ENCODE measurements around the gene NR2F1. TPM values are rescaled to one million over a fixed set of nuclear protein-coding genes. Genes with fewer than 3 reads are reported as not detected.

Gene NR2F1
- 0.71 TPM in 1 of 2 replicates, not detected in the other for total RNA-seq

DNA sequence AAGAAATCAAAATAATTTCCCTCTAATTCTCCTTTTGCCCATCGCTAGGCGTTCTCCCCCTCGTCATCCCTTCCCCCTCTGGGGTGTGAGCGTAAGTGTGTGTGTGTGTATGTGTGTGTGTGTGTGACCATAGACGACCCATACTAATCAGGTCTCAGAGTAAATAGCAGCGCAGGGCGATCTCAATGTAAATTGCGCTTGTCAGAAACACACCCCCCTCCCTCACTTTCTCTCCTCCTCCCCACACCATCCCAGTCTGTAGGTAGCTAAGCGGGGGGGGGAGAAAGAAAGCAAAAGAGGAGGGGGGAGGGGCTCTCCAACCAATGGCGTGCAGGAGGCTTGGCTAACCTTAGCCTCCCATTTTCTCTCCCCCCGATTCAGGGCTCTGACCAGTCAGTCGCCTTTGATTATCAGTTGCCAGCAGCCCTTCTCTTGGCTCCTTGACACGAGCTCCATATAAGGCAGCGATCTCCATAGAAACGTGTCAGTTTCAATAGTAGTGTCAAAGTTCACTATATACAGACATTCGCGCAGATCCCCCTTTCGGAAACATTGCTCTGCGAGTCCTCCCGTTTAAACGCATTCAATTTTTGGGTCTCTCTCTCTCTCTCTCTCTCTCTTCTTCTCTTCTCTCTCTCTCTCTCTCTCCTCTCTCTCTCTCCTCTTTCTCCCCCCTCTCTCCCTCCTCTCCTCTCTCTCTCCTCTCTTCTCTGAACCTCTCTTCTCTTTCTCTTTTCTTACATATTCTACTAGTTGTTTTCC, at the start of gene NR2F1:
NR2F1 (plus strand) TSS at position 546 of the 762 bp plus-strand sequence. CDS start 1,802 bp downstream, outside the sequence.

DNA sequence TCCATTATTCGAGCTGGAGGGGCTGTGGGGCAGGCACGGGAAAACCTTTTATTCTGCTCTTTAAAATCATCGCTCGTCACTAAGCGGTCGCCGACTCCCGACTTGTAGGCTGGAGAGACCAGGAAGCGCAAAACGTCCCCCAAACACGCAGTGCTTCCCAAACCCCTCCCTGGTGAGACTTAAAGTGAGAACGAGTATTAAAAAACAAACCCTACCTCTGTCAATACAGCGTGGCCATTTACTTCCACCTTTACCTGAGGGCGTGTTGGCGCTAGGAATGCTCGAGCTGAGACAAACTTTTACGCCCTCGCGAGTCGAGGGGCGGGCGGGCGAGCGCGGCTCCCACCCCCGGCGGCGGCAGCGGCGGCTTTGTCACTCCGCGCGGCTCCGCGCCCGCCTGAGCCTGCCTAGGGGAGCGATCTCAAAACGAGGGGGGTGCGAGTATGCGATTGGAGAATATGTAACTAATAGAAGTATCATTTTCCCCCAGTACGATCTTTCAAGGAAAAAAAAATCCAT, 2.0 kb upstream of the NR2F1 start, which contains the start of gene NR2F1-AS1:
NR2F1-AS1 (minus strand) TSS at position 293 of the 519 bp plus-strand sequence.

Other genes with a start within 250 kb of the NR2F1 start
- gene NR2F1-AS1, start 2.0 kb upstream of the NR2F1 start, total RNA-seq: 0.34 and 1.8 TPM in 2 replicates
- 0.34 and 1.7 TPM in 2 replicates for gene POU5F2, start 158.4 kb downstream of the NR2F1 start, total RNA-seq

Data from nasal cavity respiratory epithelium epithelial cell of viscerocranial mucosa (primary cell).